Measurements from ENCODE around the gene CCNDBP1.

DNA sequence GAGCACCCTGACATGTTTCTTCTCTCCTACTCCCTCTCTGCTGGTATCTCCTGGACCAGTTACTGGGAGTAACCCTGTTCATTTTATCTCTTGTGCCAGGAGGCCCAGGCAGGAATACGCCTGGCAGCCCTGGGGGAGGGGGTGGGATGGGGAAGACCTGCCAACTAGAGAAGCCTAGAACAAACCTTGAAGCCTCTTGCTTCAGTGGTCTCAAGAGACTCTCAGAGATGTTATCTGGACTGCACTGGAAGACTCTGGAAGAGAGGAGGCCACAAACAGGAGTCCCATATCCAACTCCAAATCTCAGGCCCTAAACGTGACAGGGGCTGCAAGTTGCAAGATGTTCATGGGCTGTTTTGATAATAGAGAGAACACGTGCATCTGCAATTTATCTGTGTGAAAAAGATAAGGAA, 35.8 kb downstream of the CCNDBP1 start, which contains the start of gene EPB42:
- TF ChIP-seq, protein P1, sequence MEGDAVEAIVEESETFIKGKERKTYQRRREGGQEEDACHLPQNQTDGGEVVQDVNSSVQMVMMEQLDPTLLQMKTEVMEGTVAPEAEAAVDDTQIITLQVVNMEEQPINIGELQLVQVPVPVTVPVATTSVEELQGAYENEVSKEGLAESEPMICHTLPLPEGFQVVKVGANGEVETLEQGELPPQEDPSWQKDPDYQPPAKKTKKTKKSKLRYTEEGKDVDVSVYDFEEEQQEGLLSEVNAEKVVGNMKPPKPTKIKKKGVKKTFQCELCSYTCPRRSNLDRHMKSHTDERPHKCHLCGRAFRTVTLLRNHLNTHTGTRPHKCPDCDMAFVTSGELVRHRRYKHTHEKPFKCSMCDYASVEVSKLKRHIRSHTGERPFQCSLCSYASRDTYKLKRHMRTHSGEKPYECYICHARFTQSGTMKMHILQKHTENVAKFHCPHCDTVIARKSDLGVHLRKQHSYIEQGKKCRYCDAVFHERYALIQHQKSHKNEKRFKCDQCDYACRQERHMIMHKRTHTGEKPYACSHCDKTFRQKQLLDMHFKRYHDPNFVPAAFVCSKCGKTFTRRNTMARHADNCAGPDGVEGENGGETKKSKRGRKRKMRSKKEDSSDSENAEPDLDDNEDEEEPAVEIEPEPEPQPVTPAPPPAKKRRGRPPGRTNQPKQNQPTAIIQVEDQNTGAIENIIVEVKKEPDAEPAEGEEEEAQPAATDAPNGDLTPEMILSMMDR (conservative IDR thresholded peaks at IDR 0.05 in 1 of 2, IDR thresholded peaks at IDR 0.05 in 1 of 2; ENCODE audit: extremely low read depth in 1 of 2, insufficient read depth in 1 of 2, low read depth in 1 of 2, low read length in 2 of 2), result no peak
- no peak for TF ChIP-seq EZH2 (IDR thresholded peaks at IDR 0.05; ENCODE audit: borderline replicate concordance, low read length)

Measured in mammary epithelial cell (primary cell).